A673 (cell line): ENCODE data around the gene ABCA4.

Experiments
- EZH2 ChIP-seq: fragments of 200-600 bp; sonication (generic); IDR thresholded peaks from 2 replicates; pipeline ENCODE4 v1.6.1; 2017; ENCODE audit warnings: borderline replicate concordance, low read depth, mild to moderate bottlenecking, mixed read lengths, antibody characterized with exemption, low read length; ENCODE audit not compliant: poor library complexity, severe bottlenecking
- TF ChIP-seq, protein P1 (sequence below): fragments of 300-800, 200-600 bp; sonication (generic); conservative IDR thresholded peaks from 2 replicates; pipeline ENCODE4 v1.5.1; 2017; ENCODE audit warnings: low read depth, mild to moderate bottlenecking, antibody characterized with exemption, low read length, moderate library complexity, mixed read lengths

GRCh38 chr1:94119796-94120569, 965 bp downstream of the ABCA4 start:
- TF ChIP-seq, protein P1, sequence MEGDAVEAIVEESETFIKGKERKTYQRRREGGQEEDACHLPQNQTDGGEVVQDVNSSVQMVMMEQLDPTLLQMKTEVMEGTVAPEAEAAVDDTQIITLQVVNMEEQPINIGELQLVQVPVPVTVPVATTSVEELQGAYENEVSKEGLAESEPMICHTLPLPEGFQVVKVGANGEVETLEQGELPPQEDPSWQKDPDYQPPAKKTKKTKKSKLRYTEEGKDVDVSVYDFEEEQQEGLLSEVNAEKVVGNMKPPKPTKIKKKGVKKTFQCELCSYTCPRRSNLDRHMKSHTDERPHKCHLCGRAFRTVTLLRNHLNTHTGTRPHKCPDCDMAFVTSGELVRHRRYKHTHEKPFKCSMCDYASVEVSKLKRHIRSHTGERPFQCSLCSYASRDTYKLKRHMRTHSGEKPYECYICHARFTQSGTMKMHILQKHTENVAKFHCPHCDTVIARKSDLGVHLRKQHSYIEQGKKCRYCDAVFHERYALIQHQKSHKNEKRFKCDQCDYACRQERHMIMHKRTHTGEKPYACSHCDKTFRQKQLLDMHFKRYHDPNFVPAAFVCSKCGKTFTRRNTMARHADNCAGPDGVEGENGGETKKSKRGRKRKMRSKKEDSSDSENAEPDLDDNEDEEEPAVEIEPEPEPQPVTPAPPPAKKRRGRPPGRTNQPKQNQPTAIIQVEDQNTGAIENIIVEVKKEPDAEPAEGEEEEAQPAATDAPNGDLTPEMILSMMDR: no peak
- TF ChIP-seq EZH2: no peak
